Thyroid gland (tissue), 4 donors: ENCODE data around the gene ATP9B. TPM values are rescaled to one million over a fixed set of nuclear protein-coding genes. Genes with fewer than 3 reads are reported as not detected.

Experiments used
- DNase-seq, 2 donors: peaks; one replicate each; pipeline ENCODE4 v3.0.0-alpha.2; 2019
- H3K27ac ChIP-seq, 3 donors: fragments of 200-600 bp; sonication (generic); 1 replicate in 2 of 3; 2 replicates in 1 of 3; pipeline ENCODE4 v1.5.1; 2016 to 2019; ENCODE audit warnings: mild to moderate bottlenecking in 1 of 3, moderate library complexity in 1 of 3
- H3K27me3 ChIP-seq: fragments of 200-600 bp; sonication (generic); one replicate; pipeline ENCODE4 v1.5.1; 2019
- H3K36me3 ChIP-seq, 2 donors: fragments of 200-600 bp; sonication (generic); one replicate each; pipeline ENCODE4 v1.5.1; 2016 to 2019
- H3K4me1 ChIP-seq, 2 donors: fragments of 200-600 bp; sonication (generic); one replicate each; pipeline ENCODE4 v1.5.1; 2017 to 2019
- H3K4me3 ChIP-seq, 3 donors: fragments of 200-600 bp; sonication (generic); replicated peaks in 1 of 3; 1 replicate in 2 of 3; 2 replicates in 1 of 3; pipeline ENCODE4 v1.5.1; 2016; ENCODE audit warnings: mild to moderate bottlenecking in 1 of 3
- H3K9me3 ChIP-seq: fragments of 200-600 bp; sonication (generic); one replicate; pipeline ENCODE4 v1.5.1; 2017
- POLR2A ChIP-seq, 2 donors: fragments of 450-650 bp; IDR thresholded peaks; one replicate each; pipeline ENCODE4 v1.6.1; 2017; ENCODE audit warnings: antibody characterized with exemption in 2 of 2, mild to moderate bottlenecking in 2 of 2, moderate library complexity in 1 of 2
- WGBS, 2 donors: methylation state at CpG; one replicate each; pipeline ENCODE4 v1.1.5; 2017; 5-methylcytosine and 5-hydroxymethylcytosine counted together
- intact Hi-C: fragments of 100-400 bp; cut with DNase I; formaldehyde crosslinking; loops from one replicate; pipeline ENCODE4 v1.15.1; 2023
- total RNA-seq, 4 donors: library from RNA; depleted of rRNA; stranded (reverse); fragments of >200 nt; gene quantifications; one replicate each; pipeline ENCODE4 v1.2.3, GENCODE V29; 2016
- TF ChIP-seq, protein P1 (sequence below), 6 experiments: fragments of 200-600 bp in 3 of 6; fragments of 450-650 bp in 3 of 6; sonication (generic) in 3 of 6; IDR thresholded peaks; one replicate each; pipeline ENCODE4 v1.5.1; 2016 to 2019; ENCODE audit warnings: antibody characterized with exemption in 6 of 6, mild to moderate bottlenecking in 2 of 6, inconsistent platforms in 1 of 6, moderate library complexity in 1 of 6

The ATP9B gene
- total RNA-seq, 4 donors from 2014 or later: 30.6 to 58.1 (median 48.2) TPM

GRCh38 chr18:79382681-79383387 is 313.6 kb downstream of the ATP9B start:
- TF ChIP-seq POLR2A (IDR thresholded peaks at IDR 0.05): no peak
- WGBS, 2 donors: 52 to 71% methylated on average over 6 to 20 of the region's 27 CpGs
- H3K27ac ChIP-seq: no peak overlapping the region
- no peaks in the 10 kb centered on the region for H3K36me3 ChIP-seq
- DNase-seq: no peak
- peaks cover under 1% of the 10 kb centered on the region for H3K27me3 ChIP-seq
- no peaks in the 10 kb centered on the region for H3K9me3 ChIP-seq
- no peak overlapping the region for H3K4me3 ChIP-seq
- no peaks in the 10 kb centered on the region for H3K4me1 ChIP-seq
- intact Hi-C loops: no loop called here

DNA sequence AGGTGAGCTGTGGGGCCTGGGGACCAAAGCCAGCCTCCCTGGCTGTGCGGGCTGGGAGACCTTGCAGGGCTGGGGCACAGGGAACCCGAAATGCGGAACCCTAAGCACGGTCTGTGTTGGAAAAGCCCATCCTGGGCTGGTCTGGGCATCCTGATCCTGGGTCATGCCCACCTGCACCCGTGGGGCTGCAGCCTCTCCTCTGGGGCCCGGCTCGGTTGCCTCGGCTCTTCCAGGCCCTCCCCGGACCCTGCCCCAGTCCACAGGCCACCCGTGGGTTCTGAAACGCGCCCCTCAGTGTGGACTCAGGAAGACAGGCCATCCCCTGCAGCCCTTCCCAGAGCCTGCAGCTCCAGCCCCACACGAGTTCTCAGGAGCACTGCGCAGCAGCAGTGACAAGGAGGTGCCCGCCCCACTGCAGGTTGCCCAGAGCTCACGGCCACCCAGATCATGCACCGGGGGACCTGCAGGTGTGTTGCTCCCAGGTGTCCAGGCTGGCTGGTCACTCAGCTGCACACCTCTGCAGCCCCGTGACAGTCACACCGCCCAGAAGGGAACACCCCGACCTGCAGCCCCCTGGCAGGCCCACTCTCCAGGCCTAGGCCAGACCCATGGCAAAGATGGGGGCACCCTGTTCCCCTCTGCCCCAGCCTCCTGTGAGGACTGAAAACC is 314.3 kb downstream of the ATP9B start:
- no peaks in the 10 kb centered on the region for H3K36me3 ChIP-seq
- intact Hi-C loops: no loop called here
- no peak for DNase-seq
- no peaks in the 10 kb centered on the region for H3K4me1 ChIP-seq
- no peak overlapping the region for H3K4me3 ChIP-seq
- TF ChIP-seq, protein P1, sequence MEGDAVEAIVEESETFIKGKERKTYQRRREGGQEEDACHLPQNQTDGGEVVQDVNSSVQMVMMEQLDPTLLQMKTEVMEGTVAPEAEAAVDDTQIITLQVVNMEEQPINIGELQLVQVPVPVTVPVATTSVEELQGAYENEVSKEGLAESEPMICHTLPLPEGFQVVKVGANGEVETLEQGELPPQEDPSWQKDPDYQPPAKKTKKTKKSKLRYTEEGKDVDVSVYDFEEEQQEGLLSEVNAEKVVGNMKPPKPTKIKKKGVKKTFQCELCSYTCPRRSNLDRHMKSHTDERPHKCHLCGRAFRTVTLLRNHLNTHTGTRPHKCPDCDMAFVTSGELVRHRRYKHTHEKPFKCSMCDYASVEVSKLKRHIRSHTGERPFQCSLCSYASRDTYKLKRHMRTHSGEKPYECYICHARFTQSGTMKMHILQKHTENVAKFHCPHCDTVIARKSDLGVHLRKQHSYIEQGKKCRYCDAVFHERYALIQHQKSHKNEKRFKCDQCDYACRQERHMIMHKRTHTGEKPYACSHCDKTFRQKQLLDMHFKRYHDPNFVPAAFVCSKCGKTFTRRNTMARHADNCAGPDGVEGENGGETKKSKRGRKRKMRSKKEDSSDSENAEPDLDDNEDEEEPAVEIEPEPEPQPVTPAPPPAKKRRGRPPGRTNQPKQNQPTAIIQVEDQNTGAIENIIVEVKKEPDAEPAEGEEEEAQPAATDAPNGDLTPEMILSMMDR (IDR thresholded peaks at IDR 0.05): no peak
- no peak overlapping the region for H3K27ac ChIP-seq
- 82 to 89% methylated on average over 10 to 13 of the region's 20 CpGs for WGBS, 2 donors
- peaks cover 7% of the 10 kb centered on the region for H3K27me3 ChIP-seq
- no peaks in the 10 kb centered on the region for H3K9me3 ChIP-seq

- no peak overlapping the region for H3K4me3 ChIP-seq
- H3K27me3 ChIP-seq: peaks cover 8% of the 10 kb centered on the region
- 42 to 43% methylated on average over 15 to 17 of the region's 17 CpGs for WGBS, 2 donors
- TF ChIP-seq, protein P1 (IDR thresholded peaks at IDR 0.05): no peak
- TF ChIP-seq POLR2A (IDR thresholded peaks at IDR 0.05): no peak
- no peak for DNase-seq
- no peaks in the 10 kb centered on the region for H3K36me3 ChIP-seq
- H3K4me1 ChIP-seq: no peaks in the 10 kb centered on the region
- no peaks in the 10 kb centered on the region for H3K9me3 ChIP-seq
- intact Hi-C loops: no loop called here
- no peak overlapping the region for H3K27ac ChIP-seq
These were observed 315.1 kb downstream of the ATP9B start for GRCh38 chr18:79384151-79384807.

DNA sequence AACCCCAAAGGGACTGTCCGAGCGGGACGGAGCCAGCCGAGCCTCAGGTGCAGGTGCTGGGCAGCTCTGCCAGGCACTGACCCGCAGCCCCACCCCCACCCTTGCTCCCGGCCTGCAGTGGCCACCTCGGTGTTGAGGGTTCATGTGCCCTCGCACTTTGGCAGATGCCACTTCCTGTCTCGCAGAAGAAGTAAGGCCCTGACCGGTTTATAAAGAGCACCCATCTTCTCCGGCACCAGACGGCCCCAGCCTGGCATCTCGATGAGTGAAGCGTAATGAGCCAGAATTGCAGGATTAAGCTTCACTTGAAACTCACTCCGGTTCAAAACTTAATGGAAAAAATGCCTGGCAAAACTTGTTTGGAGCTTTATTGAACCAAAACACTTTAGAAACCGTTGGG is 315.6 kb downstream of the ATP9B start:
- Histone ChIP-seq H3K27me3 (peaks cover 13% of the 10 kb centered on the region), H3K27ac (no peak overlapping the region), H3K4me1 (no peaks in the 10 kb centered on the region), H3K36me3 (no peaks in the 10 kb centered on the region), H3K4me3 (no peak overlapping the region), H3K9me3 (no peaks in the 10 kb centered on the region)
- TF ChIP-seq POLR2A (IDR thresholded peaks at IDR 0.05): no peak
- TF ChIP-seq, protein P1 (IDR thresholded peaks at IDR 0.05): no peak
- DNase-seq: no peak
- intact Hi-C loops: no loop called here
- WGBS, 2 donors: 70 to 75% methylated on average over 16 of the region's 16 CpGs

DNA sequence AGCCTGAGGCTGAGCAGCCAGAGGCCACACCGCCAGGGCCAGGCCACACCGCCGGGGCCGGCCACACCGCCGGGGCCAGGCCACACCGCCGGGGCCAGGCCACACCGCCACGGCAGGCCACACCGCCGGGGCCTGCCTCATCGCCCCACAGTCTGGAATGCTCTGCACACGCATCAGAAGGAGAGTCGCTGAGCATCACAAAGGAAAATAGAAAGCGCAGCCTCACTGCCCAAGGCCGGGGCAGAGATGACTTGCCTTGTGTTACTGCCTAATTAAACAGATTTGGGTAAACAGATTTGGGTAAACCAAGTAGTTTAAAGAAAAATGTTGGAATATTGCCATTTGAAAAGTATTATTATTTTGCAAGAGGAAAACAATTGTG is 316.1 kb downstream of the ATP9B start:
- peaks cover 13% of the 10 kb centered on the region for H3K27me3 ChIP-seq
- no peaks in the 10 kb centered on the region for H3K4me1 ChIP-seq
- H3K4me3 ChIP-seq: no peak overlapping the region
- intact Hi-C loops: no loop called here
- H3K27ac ChIP-seq: no peak overlapping the region
- no peak for TF ChIP-seq POLR2A (IDR thresholded peaks at IDR 0.05)
- TF ChIP-seq, protein P1 (IDR thresholded peaks at IDR 0.05): no peak
- H3K9me3 ChIP-seq: no peaks in the 10 kb centered on the region
- no peaks in the 10 kb centered on the region for H3K36me3 ChIP-seq
- no peak for DNase-seq
- 75 to 93% methylated on average over 11 to 17 of the region's 17 CpGs for WGBS, 2 donors
